ENCODE results near the gene REST.
A peak's percentile ranks its signal among the peaks of the same experiment; 100 is the strongest.
"Not testable (repeated sequence)": the region's sequence is repeated elsewhere in the genome, so short reads cannot be mapped to it uniquely, and the experiment has no call there.

The REST gene, protein sequence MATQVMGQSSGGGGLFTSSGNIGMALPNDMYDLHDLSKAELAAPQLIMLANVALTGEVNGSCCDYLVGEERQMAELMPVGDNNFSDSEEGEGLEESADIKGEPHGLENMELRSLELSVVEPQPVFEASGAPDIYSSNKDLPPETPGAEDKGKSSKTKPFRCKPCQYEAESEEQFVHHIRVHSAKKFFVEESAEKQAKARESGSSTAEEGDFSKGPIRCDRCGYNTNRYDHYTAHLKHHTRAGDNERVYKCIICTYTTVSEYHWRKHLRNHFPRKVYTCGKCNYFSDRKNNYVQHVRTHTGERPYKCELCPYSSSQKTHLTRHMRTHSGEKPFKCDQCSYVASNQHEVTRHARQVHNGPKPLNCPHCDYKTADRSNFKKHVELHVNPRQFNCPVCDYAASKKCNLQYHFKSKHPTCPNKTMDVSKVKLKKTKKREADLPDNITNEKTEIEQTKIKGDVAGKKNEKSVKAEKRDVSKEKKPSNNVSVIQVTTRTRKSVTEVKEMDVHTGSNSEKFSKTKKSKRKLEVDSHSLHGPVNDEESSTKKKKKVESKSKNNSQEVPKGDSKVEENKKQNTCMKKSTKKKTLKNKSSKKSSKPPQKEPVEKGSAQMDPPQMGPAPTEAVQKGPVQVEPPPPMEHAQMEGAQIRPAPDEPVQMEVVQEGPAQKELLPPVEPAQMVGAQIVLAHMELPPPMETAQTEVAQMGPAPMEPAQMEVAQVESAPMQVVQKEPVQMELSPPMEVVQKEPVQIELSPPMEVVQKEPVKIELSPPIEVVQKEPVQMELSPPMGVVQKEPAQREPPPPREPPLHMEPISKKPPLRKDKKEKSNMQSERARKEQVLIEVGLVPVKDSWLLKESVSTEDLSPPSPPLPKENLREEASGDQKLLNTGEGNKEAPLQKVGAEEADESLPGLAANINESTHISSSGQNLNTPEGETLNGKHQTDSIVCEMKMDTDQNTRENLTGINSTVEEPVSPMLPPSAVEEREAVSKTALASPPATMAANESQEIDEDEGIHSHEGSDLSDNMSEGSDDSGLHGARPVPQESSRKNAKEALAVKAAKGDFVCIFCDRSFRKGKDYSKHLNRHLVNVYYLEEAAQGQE

DNA sequence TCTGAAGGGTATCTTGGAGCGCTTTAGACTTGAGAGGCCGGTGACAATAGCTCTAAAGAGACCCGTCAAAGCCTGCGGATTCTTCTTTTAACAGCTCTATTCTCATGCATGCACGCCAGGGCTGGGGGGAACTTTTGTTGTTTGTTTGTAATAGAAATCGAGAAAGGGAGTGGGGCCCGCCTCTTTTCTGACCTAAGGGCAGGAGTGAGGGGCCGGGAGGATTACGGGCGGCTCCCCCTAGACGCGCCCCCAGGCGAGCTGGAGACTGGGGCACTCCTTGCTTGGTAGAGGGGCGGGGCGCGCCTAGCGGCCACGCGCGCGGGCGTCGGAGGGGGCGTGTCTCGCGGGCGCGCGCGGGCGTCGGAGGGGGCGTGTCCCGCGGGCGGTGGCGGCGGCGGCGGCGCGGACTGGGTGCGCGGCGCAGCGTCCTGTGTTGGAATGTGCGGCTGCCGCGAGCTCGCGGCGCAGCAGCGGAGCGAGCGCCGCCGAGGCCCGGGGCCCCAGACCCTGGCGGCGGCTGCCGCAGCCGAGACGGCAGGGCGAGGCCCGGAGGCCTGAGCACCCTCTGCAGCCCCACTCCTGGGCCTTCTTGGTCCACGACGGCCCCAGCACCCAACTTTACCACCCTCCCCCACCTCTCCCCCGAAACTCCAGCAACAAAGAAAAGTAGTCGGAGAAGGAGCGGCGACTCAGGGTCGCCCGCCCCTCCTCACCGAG lies at the start of gene REST:
TSS of gene REST (plus strand) at position 412 of the 717 bp plus-strand sequence. CDS start 2,739 bp downstream, outside the sequence.
- H3K27me3 Mint-ChIP-seq = peaks cover 7% of the 10 kb centered on the region
- DNase-seq (peak; percentile 85), ATAC-seq (peak; percentile 74)
- H3K36me3 Mint-ChIP-seq (ENCODE audit: low read depth) = peaks cover 14% of the 10 kb centered on the region
- H3K9me3 Mint-ChIP-seq = no peaks in the 10 kb centered on the region
- H3K4me3 Mint-ChIP-seq = peak within 1 kb of the TSS; percentile 86
- peak within 1 kb of the TSS; percentile 65 for H3K27ac Mint-ChIP-seq
- peaks cover 40% of the 10 kb centered on the region for H3K4me1 Mint-ChIP-seq

DNA sequence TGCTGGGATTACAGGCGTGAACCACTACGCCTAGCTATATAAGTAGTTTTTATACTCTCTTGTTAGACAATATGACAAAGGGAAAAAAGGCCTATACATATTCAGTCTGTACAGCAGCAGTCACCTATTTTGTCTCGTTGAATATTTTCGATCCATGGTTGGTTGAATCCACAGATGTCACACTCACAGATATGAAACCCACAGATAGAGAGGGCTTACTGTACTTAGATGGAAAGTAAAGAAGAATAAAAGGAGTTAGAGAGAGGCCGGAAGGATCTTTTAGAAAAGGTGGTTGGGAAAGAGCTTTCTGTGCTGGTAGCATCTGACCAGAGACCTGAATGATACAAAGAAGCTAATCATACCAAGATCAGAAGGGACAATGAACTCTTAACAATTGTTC lies 47.9 kb upstream of the REST start:
- no peak overlapping the region for H3K4me3 Mint-ChIP-seq

DNA sequence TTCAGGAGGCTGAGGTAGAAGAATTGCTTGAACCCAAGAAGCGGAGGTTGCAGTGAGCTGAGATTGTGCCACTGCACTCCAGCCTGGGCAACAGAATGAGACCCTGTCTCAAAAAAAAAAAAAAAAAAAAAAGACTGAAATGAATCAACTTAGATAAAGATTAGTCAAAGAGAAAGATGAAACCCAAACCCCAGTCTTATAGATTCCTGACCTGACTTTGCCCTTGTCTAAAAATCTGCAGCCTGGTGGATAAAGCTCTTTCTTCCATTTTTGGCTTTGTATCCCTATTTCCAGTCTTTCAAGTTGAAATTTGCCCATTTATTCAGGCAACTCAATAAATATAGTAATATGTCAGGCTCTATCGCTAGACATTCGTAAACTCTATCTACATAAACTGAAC lies 46.9 kb upstream of the REST start:
- Mint-ChIP-seq H3K4me3 (no peak overlapping the region), H3K36me3 (ENCODE audit: low read depth) (no peaks in the 10 kb centered on the region), H3K27ac (no peak overlapping the region), H3K4me1 (peaks cover 14% of the 10 kb centered on the region), H3K9me3 (no peaks in the 10 kb centered on the region), H3K27me3 (no peaks in the 10 kb centered on the region)
- DNase-seq (no peak), ATAC-seq (no peak)

More for the DNA sequence above, 47.9 kb upstream of the REST start:
- no peaks in the 10 kb centered on the region for H3K9me3 Mint-ChIP-seq
- no peaks in the 10 kb centered on the region for H3K27me3 Mint-ChIP-seq
- no peaks in the 10 kb centered on the region for H3K36me3 Mint-ChIP-seq (ENCODE audit: low read depth)
- H3K4me1 Mint-ChIP-seq = peaks cover 14% of the 10 kb centered on the region
- ATAC-seq = no peak
- DNase-seq = no peak
- H3K27ac Mint-ChIP-seq = no peak overlapping the region

DNA sequence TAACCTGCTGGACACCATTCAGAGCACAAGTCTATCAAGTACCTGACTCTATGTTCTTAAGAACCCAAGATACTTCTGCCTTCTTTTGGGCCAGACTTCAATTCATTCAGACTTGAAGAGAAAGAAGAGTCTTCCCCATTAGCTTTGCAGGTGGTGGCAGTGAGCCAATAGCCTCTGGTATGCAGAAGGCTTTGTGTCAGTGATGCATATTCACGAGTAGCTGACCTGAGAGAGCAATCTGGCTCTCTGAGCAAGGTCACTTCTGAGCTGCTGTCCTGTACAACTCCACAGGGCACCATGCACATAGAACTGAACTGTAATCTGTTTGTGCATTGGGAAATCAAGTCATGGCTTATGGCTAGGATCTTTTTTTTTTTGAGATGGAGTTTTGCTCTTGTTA lies 46.3 kb upstream of the REST start:
- Mint-ChIP-seq H3K27me3 (no peaks in the 10 kb centered on the region), H3K4me3 (no peak overlapping the region), H3K36me3 (ENCODE audit: low read depth) (no peaks in the 10 kb centered on the region), H3K27ac (no peak overlapping the region), H3K4me1 (peaks cover 14% of the 10 kb centered on the region), H3K9me3 (no peaks in the 10 kb centered on the region)
- no peak for DNase-seq
- ATAC-seq = no peak

DNA sequence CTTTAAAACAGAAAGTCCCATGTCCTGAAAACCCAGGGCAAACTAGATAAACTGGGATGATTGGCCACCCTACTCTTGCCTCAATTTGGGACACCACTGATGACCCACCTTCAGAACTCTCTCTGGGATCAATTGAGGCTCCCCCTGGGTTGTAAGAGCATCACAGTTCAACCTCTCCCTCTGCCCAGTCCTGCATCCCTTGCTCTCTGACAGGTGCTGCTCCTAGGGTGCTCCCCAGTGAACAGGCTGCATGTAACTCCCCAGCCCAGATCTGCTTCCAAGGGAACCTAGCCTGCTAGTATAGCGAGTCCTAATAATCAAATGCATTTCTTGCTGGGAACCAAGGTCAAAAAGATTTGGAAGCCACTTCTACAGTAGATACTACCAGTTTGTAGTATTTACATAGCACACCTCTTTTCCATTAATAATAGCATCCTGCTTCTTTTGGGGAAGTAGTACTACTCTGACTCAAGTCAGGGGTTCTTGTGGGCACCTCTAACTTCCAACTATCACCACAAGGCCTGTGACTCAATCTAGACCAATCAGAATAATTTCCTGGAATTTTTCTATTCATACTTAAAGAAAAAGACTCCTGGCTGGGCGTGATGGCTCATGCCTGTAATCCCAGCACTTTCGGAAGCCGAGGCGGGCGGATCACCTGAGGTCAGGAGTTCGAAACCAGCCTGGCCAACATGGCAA lies 44.1 kb upstream of the REST start:
- ATAC-seq = peak; percentile 88
- Mint-ChIP-seq H3K36me3 (ENCODE audit: low read depth) (no peaks in the 10 kb centered on the region), H3K27ac (peak overlapping the region; percentile 6), H3K4me1 (peaks cover 14% of the 10 kb centered on the region), H3K27me3 (no peaks in the 10 kb centered on the region), H3K9me3 (no peaks in the 10 kb centered on the region), H3K4me3 (no peak overlapping the region)
- no peak for DNase-seq

DNA sequence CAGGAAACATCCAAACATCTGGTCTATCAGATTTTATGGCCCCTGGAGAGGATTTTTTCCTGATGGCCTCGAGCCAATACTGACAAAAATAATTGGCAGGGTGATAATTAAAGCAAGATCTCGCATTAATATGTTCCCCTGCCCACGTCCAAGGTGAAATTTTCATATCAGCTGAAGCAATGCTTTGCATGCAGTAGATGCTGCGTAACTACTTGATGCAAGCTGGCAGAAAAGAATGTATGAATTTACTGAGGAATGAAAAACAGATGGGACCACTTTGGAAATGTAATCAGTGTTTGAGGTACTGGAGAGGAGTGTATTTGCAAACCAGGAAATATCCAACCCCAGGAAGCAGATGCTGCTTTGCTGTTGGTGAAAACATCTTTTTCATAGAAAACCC lies 36.8 kb upstream of the REST start:
- H3K4me3 Mint-ChIP-seq = no peak overlapping the region
- peaks cover 1% of the 10 kb centered on the region for H3K27me3 Mint-ChIP-seq

DNA sequence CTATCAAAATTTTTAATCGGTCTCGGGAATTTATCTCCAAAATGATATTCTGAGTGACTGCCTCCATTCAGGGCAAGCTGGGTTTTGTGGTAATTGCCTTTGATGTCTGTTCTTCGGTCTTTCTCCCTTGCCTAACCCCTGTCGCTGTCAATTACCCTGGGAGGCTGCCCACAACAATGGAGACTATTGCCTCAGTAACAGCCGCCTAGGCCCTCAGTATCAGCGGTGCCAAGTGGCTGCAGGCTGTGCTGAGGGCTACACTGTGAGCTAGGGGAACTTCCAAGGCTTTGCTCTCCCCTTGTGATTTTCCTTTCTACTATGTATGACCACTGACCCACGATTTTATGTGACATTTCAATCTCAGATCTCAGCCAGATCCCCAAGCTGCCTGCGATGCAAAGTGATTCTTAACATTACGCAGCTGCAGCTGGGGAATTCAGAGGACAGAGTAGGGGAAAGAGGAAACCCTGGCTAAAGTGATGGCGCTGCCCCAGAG lies 36.3 kb upstream of the REST start:
- ATAC-seq (peak; percentile 78), DNase-seq (peak; percentile 5)
- Mint-ChIP-seq H3K27me3 (peaks cover 1% of the 10 kb centered on the region), H3K27ac (no peak overlapping the region), H3K4me3 (no peak overlapping the region), H3K9me3 (no peaks in the 10 kb centered on the region), H3K4me1 (peaks cover 10% of the 10 kb centered on the region), H3K36me3 (ENCODE audit: low read depth) (no peaks in the 10 kb centered on the region)

More for the DNA sequence above, 36.8 kb upstream of the REST start:
- no peak for ATAC-seq
- Mint-ChIP-seq H3K9me3 (no peaks in the 10 kb centered on the region), H3K36me3 (ENCODE audit: low read depth) (no peaks in the 10 kb centered on the region), H3K27ac (no peak overlapping the region), H3K4me1 (peaks cover 10% of the 10 kb centered on the region)
- DNase-seq = no peak

DNA sequence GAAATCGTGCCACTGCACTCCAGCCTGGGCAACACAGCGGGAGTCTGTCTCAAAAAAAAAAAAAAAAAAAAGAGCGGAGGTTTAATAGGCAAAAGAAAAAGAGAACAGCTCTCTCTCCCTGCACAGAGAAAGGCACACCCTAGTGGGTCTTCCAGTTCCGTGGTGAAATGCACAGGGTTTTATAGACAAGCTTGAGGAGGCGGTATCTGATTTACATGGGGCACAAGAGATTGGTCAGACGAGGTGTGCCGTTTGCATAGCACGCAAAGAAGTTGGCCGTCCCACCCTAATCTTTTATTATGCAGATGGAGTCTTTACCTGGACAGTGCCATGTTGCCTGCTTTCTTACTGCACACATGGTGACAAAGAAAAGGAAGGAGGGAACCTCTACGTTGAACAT lies 33.5 kb upstream of the REST start:
- Mint-ChIP-seq H3K4me1 (peaks cover 10% of the 10 kb centered on the region), H3K9me3 (no peaks in the 10 kb centered on the region), H3K27ac (no peak overlapping the region), H3K27me3 (peaks cover 1% of the 10 kb centered on the region), H3K36me3 (ENCODE audit: low read depth) (no peaks in the 10 kb centered on the region), H3K4me3 (no peak overlapping the region)
- DNase-seq (no peak), ATAC-seq (no peak)

DNA sequence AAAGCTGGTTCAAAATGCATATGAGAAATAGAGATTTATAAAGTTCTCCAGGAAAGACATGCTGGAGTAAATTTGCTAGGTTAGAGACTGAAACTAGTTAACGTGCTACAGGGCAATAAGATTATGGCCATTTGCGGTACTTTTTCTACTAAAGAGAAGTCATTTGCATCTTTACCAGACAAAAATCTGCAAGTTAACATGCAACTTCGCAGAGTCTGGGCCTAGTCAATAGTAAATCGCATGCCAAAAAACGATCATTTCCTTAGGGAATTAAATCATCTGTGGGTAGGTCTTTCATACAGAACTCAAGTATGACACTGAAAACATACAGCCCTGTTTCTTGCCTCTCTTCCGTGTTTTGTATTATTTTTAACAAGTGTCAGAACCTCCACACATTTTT lies 32.8 kb upstream of the REST start:
- Mint-ChIP-seq H3K4me1 (peaks cover 10% of the 10 kb centered on the region), H3K27ac (no peak overlapping the region), H3K4me3 (no peak overlapping the region), H3K9me3 (no peaks in the 10 kb centered on the region), H3K36me3 (ENCODE audit: low read depth) (no peaks in the 10 kb centered on the region), H3K27me3 (peaks cover 1% of the 10 kb centered on the region)
- ATAC-seq = no peak
- DNase-seq = no peak

DNA sequence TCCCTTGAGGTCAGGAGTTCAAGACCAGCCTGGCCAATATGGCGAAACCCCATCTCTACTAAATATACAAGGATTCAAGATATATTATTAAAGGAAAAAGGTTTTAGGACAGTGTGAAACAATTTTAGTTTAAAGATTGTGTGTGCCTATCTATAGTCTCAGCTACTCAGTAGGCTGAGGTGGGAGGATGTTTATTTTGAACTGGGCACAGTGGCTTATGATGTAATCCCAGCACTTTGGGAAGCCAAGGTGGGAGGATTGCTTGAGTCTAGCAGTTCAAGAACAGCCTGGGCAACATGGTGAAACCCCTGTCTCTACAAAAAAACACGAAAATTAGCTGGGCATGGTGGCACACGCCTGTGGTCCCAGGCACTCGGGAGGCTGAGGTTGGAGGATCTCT lies 31.4 kb upstream of the REST start:
- H3K27ac Mint-ChIP-seq = no peak overlapping the region
- DNase-seq = no peak
- H3K9me3 Mint-ChIP-seq = no peaks in the 10 kb centered on the region
- no peak for ATAC-seq
- H3K4me3 Mint-ChIP-seq = no peak overlapping the region
- no peaks in the 10 kb centered on the region for H3K36me3 Mint-ChIP-seq (ENCODE audit: low read depth)
- peaks cover 1% of the 10 kb centered on the region for H3K27me3 Mint-ChIP-seq
- H3K4me1 Mint-ChIP-seq = peaks cover 6% of the 10 kb centered on the region

DNA sequence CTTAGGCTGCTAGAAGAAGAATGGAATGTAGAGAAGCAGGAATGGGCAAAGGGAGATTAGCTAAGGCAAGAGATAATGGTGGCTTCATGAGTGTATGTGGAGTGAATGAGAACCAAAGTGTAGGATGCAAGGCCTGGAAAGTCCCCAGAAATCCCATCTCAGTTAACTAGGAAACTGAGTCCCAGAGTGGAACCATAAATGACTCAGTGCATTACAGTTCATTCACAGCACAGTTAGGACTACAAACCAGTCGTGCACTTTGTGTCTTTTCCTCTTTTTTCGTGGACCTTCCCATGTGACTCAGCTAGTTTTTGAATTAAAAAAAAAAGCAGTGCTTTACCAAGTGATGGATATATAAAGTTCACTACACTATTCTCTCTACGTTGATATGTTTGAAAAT lies 27.7 kb upstream of the REST start:
- H3K36me3 Mint-ChIP-seq (ENCODE audit: low read depth) = no peaks in the 10 kb centered on the region
- H3K9me3 Mint-ChIP-seq = no peaks in the 10 kb centered on the region
- ATAC-seq (no peak), DNase-seq (no peak)
- no peak overlapping the region for H3K27ac Mint-ChIP-seq
- no peak overlapping the region for H3K4me3 Mint-ChIP-seq
- H3K27me3 Mint-ChIP-seq = peaks cover 2% of the 10 kb centered on the region
- H3K4me1 Mint-ChIP-seq = no peaks in the 10 kb centered on the region

DNA sequence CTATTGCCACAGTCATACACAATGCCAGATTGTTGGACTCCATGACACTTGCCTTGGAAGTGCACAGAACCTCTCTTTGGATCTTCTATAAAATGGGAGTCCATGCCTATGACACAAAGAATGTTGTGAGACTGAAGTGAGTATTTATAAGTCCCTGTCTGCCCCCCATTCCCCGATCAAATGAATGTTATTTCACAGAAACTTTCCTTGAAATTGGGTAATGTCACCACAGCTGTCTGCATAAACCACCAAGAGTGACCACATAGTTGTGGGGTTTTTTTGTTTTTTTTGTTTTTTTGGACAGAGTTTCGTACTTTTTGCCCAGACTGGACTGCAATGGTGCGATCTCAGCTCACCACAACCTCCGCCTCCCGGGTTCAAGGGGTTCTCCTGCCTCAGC lies 27.1 kb upstream of the REST start:
- no peaks in the 10 kb centered on the region for H3K4me1 Mint-ChIP-seq
- DNase-seq = no peak
- no peak for ATAC-seq
- H3K4me3 Mint-ChIP-seq = no peak overlapping the region
- H3K27me3 Mint-ChIP-seq = peaks cover 2% of the 10 kb centered on the region
- H3K36me3 Mint-ChIP-seq (ENCODE audit: low read depth) = no peaks in the 10 kb centered on the region
- H3K27ac Mint-ChIP-seq = no peak overlapping the region
- H3K9me3 Mint-ChIP-seq = no peaks in the 10 kb centered on the region

DNA sequence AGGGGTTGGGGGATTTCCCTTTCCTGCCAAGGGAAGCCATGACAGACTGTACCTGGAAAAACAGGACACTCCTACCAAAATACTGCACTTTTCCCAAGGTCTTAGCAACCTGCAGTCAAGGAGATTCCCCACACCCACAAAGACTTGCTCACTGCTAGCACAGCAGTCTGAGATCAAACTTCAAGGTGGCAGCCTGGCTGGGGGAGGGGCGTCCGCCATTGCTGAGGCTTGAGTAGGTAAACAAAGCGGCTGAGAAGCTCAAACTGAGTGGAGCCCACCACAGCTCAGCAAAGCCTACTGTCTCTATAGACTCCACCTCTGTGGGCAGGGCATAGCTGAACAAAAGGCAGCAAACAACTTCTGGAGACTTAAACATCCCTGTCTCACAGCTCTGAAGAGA lies 23.2 kb upstream of the REST start:
- DNase-seq; H3K9me3 Mint-ChIP-seq; ATAC-seq; H3K36me3 Mint-ChIP-seq (ENCODE audit: low read depth); H3K4me1 Mint-ChIP-seq; H3K4me3 Mint-ChIP-seq; H3K27me3 Mint-ChIP-seq; H3K27ac Mint-ChIP-seq: not testable (repeated sequence)
